Skin of body (tissue), 2 donors: Measurements from ENCODE around the gene OR52E4. TPM values are rescaled to one million over a fixed set of nuclear protein-coding genes. Genes with fewer than 3 reads are reported as not detected.

Experiments used
- DNase-seq: peaks from one replicate; lab custom pipeline; 2025; lab: John Stamatoyannopoulos, UW
- total RNA-seq: library from RNA; depleted of rRNA; stranded (reverse); fragments of >200 nt; gene quantifications from one replicate; pipeline ENCODE4 v1.2.3, GENCODE V29; 2014

Gene OR52E4
- total RNA-seq = not detected

- DNase-seq = no peak
These were observed at the start of gene OR52E4 for GRCh38 chr11:5880329-5880728. OR52E4 (plus strand) TSS chr11:5880629; CDS start chr11:5884293, 3,664 bp downstream.

GRCh38 chr11:5831196-5831829, 49.1 kb upstream of the OR52E4 start:
- DNase-seq = no peak

GRCh38 chr11:5833446-5833845, 47.0 kb upstream of the OR52E4 start:
- DNase-seq = no peak

GRCh38 chr11:5837695-5838094, 42.7 kb upstream of the OR52E4 start:
- DNase-seq = no peak

GRCh38 chr11:5841797-5842196, 38.6 kb upstream of the OR52E4 start, which contains the start of gene OR52E6:
OR52E6 (minus strand) TSS chr11:5841897; CDS start chr11:5841897, 0 bp downstream.
- no peak for DNase-seq

GRCh38 chr11:5846701-5847100, 33.7 kb upstream of the OR52E4 start:
- no peak for DNase-seq

- DNase-seq = no peak
These were observed 32.7 kb upstream of the OR52E4 start for GRCh38 chr11:5847711-5848110.

- DNase-seq = no peak
These were observed 29.4 kb upstream of the OR52E4 start for GRCh38 chr11:5851002-5851401.

GRCh38 chr11:5857590-5857989, 22.8 kb upstream of the OR52E4 start, which contains the start of gene OR52E8:
OR52E8 (minus strand) TSS chr11:5857690; CDS start chr11:5857690, 0 bp downstream.
- no peak for DNase-seq

- DNase-seq = no peak
These were observed 14.6 kb upstream of the OR52E4 start for GRCh38 chr11:5865826-5866225.

- DNase-seq = no peak
These were observed 1.9 kb upstream of the OR52E4 start for GRCh38 chr11:5878564-5878963.

- no peak for DNase-seq
These were observed 1.3 kb downstream of the OR52E4 start for GRCh38 chr11:5881756-5882155.

- no peak for DNase-seq
These were observed 6.7 kb downstream of the OR52E4 start for GRCh38 chr11:5887172-5887571.

- DNase-seq = no peak
These were observed 7.2 kb downstream of the OR52E4 start for GRCh38 chr11:5887661-5888060.

- DNase-seq = no peak
These were observed 10.9 kb downstream of the OR52E4 start for GRCh38 chr11:5891216-5891800.

- DNase-seq = no peak
These were observed 12.5 kb downstream of the OR52E4 start, which contains the start of gene OR52E5 for GRCh38 chr11:5892908-5893307. OR52E5 (plus strand) TSS chr11:5893208; CDS start chr11:5900777, 7,569 bp downstream.

GRCh38 chr11:5899534-5899933, 19.1 kb downstream of the OR52E4 start:
- no peak for DNase-seq

- DNase-seq = no peak
These were observed 30.1 kb downstream of the OR52E4 start for GRCh38 chr11:5910540-5910939.

GRCh38 chr11:5922749-5923426, 42.5 kb downstream of the OR52E4 start:
- no peak for DNase-seq

GRCh38 chr11:5923427-5923776, 43.0 kb downstream of the OR52E4 start:
- DNase-seq = no peak

GRCh38 chr11:5923794-5924193, 43.4 kb downstream of the OR52E4 start:
- no peak for DNase-seq

- DNase-seq = no peak
These were observed 47.8 kb downstream of the OR52E4 start for GRCh38 chr11:5928271-5928670.

GRCh38 chr11:5928811-5929210, 48.4 kb downstream of the OR52E4 start:
- DNase-seq = no peak
